Karpas-422 (cell line): ENCODE results near the gene ACO1. TPM values are rescaled to one million over a fixed set of nuclear protein-coding genes. Genes with fewer than 3 reads are reported as not detected.

Source experiments
- DNase-seq: peaks from one replicate; pipeline ENCODE4 v3.0.0-alpha.2; 2015
- H2AFZ ChIP-seq: fragments of 200-600 bp; sonication (generic); 2 replicates; pipeline ENCODE4 v1.6.1; 2014; ENCODE audit warnings: antibody characterized with exemption, low read length, mixed read lengths
- H3K27ac ChIP-seq: fragments of 200-600 bp; sonication (generic); 2 replicates; pipeline ENCODE4 v1.5.1; 2014; ENCODE audit warnings: mild to moderate bottlenecking, low read length, moderate library complexity
- H3K27me3 ChIP-seq: fragments of 200-600 bp; sonication (generic); 2 replicates; pipeline ENCODE4 v1.6.1; 2014; ENCODE audit warnings: low read length, mixed read lengths
- H3K36me3 ChIP-seq: fragments of 200-600 bp; sonication (generic); 2 replicates; pipeline ENCODE4 v1.6.1; 2014; ENCODE audit warnings: low read length, mixed read lengths; ENCODE audit not compliant: insufficient read depth
- H3K4me1 ChIP-seq: fragments of 200-600 bp; sonication (generic); 2 replicates; pipeline ENCODE4 v1.6.1; 2014; ENCODE audit warnings: mild to moderate bottlenecking, low read length, mixed read lengths
- H3K4me2 ChIP-seq: fragments of 200-600 bp; sonication (generic); 2 replicates; pipeline ENCODE4 v1.6.1; 2014; ENCODE audit warnings: low read length, low read depth, mild to moderate bottlenecking; ENCODE audit not compliant: poor library complexity, severe bottlenecking
- H3K4me3 ChIP-seq: fragments of 200-600 bp; sonication (generic); 2 replicates; pipeline ENCODE4 v1.5.1; 2014; ENCODE audit warnings: mild to moderate bottlenecking, antibody characterized with exemption, low read length, mixed read lengths
- H3K79me2 ChIP-seq: fragments of 200-600 bp; sonication (generic); 2 replicates; pipeline ENCODE4 v1.6.1; 2014; ENCODE audit warnings: mild to moderate bottlenecking, low read length, mixed read lengths
- H3K9ac ChIP-seq: fragments of 200-600 bp; sonication (generic); 2 replicates; pipeline ENCODE4 v1.6.0; 2014; ENCODE audit warnings: low read length
- H3K9me2 ChIP-seq: fragments of 200-600 bp; sonication (generic), shearing (Covaris generic); replicated peaks from 2 replicates; pipeline ENCODE4 v1.6.0; 2014; ENCODE audit warnings: mild to moderate bottlenecking, low read length, moderate library complexity; ENCODE audit not compliant: insufficient read depth
- H3K9me3 ChIP-seq: fragments of 300-700, 200-600 bp; sonication (generic); 2 replicates; pipeline ENCODE4 v1.6.1; 2014; ENCODE audit warnings: low read length, mixed read lengths
- H4K20me1 ChIP-seq: fragments of 200-600 bp; sonication (generic); 2 replicates; pipeline ENCODE4 v1.6.1; 2014; ENCODE audit warnings: mild to moderate bottlenecking, antibody characterized with exemption, low read length, low read depth; ENCODE audit not compliant: insufficient read depth
- total RNA-seq: library from RNA; depleted of rRNA; stranded (reverse); fragments of >200 nt; shearing (Covaris generic); gene quantifications from 2 replicates; pipeline ENCODE4 v1.2.3, GENCODE V29; 2014; ENCODE audit warnings: low replicate concordance; rRNA removed

Gene ACO1
- total RNA-seq, result 7.9 and 11.9 TPM in 2 replicates

DNA sequence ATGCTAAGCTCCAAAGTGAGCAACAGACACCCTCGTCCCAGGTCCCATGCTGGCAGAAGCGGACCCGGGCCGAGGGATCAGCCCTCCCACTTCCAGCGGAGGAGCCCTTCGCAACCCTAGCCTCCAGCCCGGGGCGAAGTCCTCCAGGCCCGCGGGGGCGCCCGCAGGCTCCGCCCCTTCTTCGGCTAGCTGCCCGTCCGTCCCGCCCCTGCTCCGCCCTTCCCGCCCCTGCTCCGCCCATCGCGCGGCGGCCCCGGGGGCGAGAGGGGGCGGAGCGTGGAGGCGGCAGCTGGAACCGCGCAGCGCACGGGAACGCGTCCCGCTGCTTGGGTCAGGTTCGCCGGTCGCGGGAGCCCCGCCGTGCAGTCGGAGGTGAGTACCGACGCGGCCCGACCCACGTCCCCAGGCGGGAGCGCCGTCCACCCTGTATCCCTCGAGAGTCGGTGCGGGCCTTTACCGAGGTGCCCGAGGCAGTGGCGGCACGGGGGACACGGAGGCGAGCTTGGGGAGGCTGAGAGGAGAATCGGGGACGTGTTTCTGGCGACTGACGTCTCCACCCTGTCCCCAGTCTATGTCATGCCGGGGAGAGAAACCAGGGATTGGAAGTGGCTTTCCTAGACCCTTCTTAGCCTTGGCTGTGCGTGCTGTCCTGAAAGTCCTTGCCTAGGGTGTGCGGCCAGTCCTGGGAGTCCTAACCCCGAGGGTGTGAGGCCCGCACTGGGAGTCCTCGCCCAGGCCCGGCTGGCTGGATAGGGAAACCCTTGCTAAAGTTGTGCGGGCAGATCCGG is at the start of gene ACO1:
Gene ACO1 (plus strand): TSS at position 280 of the 788 bp plus-strand sequence. CDS start 20,864 bp downstream, outside the sequence.
- Histone ChIP-seq H3K4me3 (peak within 1 kb of the TSS; percentile 97), H3K27ac (no peak within 1 kb of the TSS), H3K9me2 (no peaks in the 10 kb centered on the region), H3K79me2 (no peaks in the 10 kb centered on the region), H4K20me1 (no peaks in the 10 kb centered on the region; the same call in 1 of the 2 replicates), H3K36me3 (no peaks in the 10 kb centered on the region), H3K27me3 (no peaks in the 10 kb centered on the region; the same call in 1 of the 2 replicates), H3K4me1 (peaks cover 30% of the 10 kb centered on the region), H3K9ac (peak within 1 kb of the TSS; percentile 83), H3K9me3 (no peaks in the 10 kb centered on the region), H2AFZ (peak within 1 kb of the TSS; percentile 100), H3K4me2 (peak within 1 kb of the TSS; percentile 98)
- DNase-seq, result peak; percentile 92

DNA sequence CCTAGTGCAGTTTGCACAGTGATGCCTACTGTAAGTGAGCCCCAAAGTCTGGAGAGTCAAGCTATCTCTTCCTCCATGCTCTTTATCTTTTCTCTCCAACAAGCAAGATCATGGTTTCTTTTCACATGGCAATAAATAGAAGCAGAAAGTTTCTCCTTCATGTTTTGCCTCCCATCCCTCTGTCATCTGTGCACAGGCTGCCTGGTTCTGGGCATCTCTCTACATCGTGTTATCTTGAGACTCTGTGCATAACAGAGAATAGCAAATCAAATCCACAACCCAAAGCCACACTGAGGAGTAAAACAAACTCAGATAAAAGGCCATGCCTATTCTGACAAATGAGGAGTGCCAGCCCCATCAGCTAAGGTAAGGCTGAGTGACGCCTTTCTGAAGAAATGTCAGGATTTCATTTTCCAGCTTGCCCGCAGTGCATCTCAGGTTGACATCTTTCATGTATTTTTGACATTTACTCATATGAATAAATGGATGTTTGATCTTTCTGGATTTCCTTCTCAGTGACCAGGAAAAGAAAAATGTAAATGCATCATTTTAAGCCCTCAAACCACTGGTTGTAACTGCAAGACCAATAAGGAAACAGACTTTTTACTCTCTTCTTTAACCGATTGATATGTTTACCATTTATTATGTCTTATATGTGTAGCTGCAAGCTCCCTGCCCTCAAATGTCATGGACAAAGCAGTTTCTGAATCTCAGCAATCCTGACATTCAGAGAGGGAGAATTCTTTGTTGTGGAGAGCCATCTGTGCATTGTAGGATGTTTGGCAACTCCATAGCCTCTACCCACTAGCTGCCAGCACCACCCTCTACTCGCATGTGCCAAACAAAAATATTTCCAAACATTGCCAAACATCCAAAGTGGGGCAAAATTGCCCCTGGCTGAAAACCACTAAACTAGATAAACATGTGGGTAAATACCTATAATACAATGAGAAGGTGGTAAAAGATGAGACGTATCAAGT is 49.2 kb upstream of the ACO1 start:
- no peak overlapping the region for H3K4me2 ChIP-seq
- no peaks in the 10 kb centered on the region for H4K20me1 ChIP-seq
- no peaks in the 10 kb centered on the region for H3K36me3 ChIP-seq
- H3K9ac ChIP-seq, result no peak overlapping the region
- H3K79me2 ChIP-seq, result no peaks in the 10 kb centered on the region
- no peaks in the 10 kb centered on the region for H3K9me2 ChIP-seq
- no peak overlapping the region for H3K27ac ChIP-seq
- no peaks in the 10 kb centered on the region for H3K9me3 ChIP-seq
- H2AFZ ChIP-seq, result no peak overlapping the region
- no peaks in the 10 kb centered on the region for H3K27me3 ChIP-seq
- H3K4me3 ChIP-seq, result no peak overlapping the region
- no peak for DNase-seq
- peaks cover 4% of the 10 kb centered on the region; the same call in 1 of the 2 replicates for H3K4me1 ChIP-seq

DNA sequence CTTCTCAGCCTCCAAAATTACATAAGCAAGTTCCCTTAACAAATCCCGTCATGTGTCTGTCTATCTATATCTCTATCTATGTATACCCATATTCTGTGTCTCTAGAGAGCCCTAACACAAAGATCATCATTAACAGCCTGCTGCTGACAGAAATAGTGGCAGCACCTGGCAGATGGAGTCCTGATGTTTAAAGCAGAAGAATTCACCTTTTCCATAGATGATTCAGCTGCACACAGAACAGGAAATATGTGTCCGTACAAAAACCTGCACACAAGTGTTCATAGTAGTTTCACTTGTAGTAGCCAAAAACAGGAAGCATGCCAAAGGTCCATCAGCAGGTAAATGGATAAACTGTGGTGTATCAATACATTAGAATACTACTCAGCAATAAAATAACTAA is 45.0 kb upstream of the ACO1 start:
- H2AFZ ChIP-seq, result no peak overlapping the region
- H3K9me3 ChIP-seq, result no peaks in the 10 kb centered on the region
- no peaks in the 10 kb centered on the region for H3K9me2 ChIP-seq
- H3K27ac ChIP-seq, result no peak overlapping the region
- no peak overlapping the region for H3K9ac ChIP-seq
- no peak for DNase-seq
- no peaks in the 10 kb centered on the region for H3K27me3 ChIP-seq
- no peak overlapping the region for H3K4me3 ChIP-seq
- H3K36me3 ChIP-seq, result no peaks in the 10 kb centered on the region
- H4K20me1 ChIP-seq, result no peaks in the 10 kb centered on the region
- H3K79me2 ChIP-seq, result no peaks in the 10 kb centered on the region
- H3K4me2 ChIP-seq, result no peak overlapping the region
- peaks cover 4% of the 10 kb centered on the region; the same call in 1 of the 2 replicates for H3K4me1 ChIP-seq

DNA sequence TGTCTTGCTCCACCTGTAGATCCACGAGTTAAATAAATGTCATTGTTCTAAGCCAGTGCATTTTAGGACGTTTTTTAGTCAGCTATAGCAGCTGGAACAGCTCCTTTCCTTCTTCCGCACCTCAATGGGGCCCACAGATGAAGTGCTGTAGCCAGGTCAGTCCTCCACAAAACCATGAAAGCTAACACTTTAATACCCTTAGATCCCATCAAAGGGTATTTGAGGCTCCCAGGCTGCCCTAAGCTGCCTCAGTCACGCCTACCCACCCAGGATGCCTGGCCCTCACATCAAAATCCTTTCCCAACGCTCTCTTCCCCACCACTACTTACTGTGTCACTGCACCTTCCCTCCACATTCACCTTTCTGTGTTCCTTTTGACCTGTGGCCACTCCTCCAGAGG is 44.1 kb upstream of the ACO1 start:
- Histone ChIP-seq H3K36me3 (no peaks in the 10 kb centered on the region), H3K9ac (no peak overlapping the region), H3K9me3 (no peaks in the 10 kb centered on the region), H4K20me1 (no peaks in the 10 kb centered on the region), H3K4me1 (peaks cover 4% of the 10 kb centered on the region; the same call in 1 of the 2 replicates), H2AFZ (no peak overlapping the region), H3K27ac (no peak overlapping the region), H3K79me2 (no peaks in the 10 kb centered on the region), H3K27me3 (no peaks in the 10 kb centered on the region), H3K4me3 (no peak overlapping the region), H3K9me2 (no peaks in the 10 kb centered on the region), H3K4me2 (no peak overlapping the region)
- DNase-seq, result no peak

DNA sequence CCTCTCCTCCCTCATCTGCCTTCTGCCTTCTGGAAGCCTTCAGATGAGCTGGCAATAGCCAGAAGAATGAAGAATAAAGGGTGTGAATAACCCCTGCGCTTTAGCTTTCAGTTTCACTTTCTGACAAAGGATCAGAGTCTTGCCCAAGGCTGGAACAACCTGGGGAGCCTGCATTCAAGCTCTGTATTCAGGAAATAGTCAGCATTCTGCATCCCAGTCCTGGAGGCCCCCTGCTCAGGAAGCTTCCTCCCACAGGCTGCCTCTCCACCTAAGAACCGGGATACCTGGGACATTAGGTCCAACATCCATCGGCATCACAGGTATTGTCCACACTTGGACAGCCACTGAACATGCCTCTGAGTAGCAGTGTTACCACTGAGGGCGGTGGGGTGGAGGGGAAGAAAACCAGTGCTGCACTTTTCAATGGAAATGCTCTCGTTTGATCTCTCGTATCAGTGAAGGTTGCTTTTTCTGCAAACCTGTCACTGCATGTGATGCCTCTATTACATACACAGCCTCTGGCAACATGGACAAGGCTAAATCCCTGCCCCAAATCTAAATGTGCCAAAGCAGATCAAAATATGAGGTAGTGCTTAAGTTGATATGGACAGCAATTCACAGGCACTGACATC is 39.8 kb upstream of the ACO1 start:
- H3K9me3 ChIP-seq, result no peaks in the 10 kb centered on the region
- no peak overlapping the region for H3K27ac ChIP-seq
- H3K4me1 ChIP-seq, result no peaks in the 10 kb centered on the region
- H3K4me3 ChIP-seq, result no peak overlapping the region
- no peaks in the 10 kb centered on the region for H3K79me2 ChIP-seq
- H4K20me1 ChIP-seq, result no peaks in the 10 kb centered on the region
- no peak overlapping the region for H3K9ac ChIP-seq
- H2AFZ ChIP-seq, result no peak overlapping the region
- H3K36me3 ChIP-seq, result no peaks in the 10 kb centered on the region
- H3K9me2 ChIP-seq, result no peaks in the 10 kb centered on the region
- H3K4me2 ChIP-seq, result no peak overlapping the region
- 0 out of 2 replicates have a peak, but pooled peaks cover 2% of the 10 kb centered on the region for H3K27me3 ChIP-seq
- DNase-seq, result no peak

DNA sequence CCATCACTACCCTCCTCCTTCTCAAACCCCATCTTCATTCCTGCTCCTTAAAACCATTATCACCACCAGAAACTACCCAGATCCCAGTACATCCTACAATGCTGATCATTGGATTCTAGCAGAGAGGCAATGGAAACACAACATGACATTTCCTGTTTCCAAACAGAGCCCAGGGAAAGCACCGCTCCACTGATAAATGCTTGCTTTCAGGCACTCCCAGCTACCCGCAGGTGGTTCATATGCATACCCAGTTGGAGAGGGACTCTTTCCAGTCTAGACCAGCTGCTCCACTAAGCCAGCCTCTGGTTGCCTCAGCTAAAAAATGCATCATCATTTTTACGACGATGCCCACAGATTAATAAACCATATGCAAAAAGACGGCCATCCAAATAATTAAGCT is 39.2 kb upstream of the ACO1 start:
- no peaks in the 10 kb centered on the region for H3K9me3 ChIP-seq
- no peaks in the 10 kb centered on the region for H3K79me2 ChIP-seq
- no peaks in the 10 kb centered on the region for H3K4me1 ChIP-seq
- no peak for DNase-seq
- H3K9ac ChIP-seq, result no peak overlapping the region
- H2AFZ ChIP-seq, result no peak overlapping the region
- H3K4me2 ChIP-seq, result no peak overlapping the region
- H3K27ac ChIP-seq, result no peak overlapping the region
- 0 out of 2 replicates have a peak, but pooled peaks cover 3% of the 10 kb centered on the region for H3K27me3 ChIP-seq
- H3K9me2 ChIP-seq, result no peaks in the 10 kb centered on the region
- H3K4me3 ChIP-seq, result no peak overlapping the region
- no peaks in the 10 kb centered on the region for H4K20me1 ChIP-seq
- H3K36me3 ChIP-seq, result no peaks in the 10 kb centered on the region

DNA sequence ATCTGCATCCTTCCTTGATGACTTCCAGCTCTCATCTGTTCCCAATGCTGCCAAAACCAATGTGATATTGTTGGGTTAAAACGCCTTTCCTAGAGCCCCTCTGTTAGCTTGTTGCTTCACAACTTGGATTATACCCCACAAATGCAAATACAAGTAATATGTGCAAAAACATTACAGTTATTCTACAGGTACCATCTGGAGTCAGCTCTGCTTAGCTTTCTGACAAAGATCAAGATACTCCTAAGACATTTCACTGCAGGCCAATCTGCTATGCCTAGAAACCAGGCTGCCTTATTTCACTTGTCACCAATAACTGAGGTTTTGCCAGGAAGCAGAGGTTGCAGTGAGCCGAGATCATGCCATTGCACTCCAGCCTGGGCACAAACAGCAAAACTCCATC is 36.9 kb upstream of the ACO1 start:
- Histone ChIP-seq H3K79me2 (no peaks in the 10 kb centered on the region), H3K4me3 (no peak overlapping the region), H4K20me1 (no peaks in the 10 kb centered on the region), H3K36me3 (no peaks in the 10 kb centered on the region), H3K4me2 (no peak overlapping the region), H3K4me1 (no peaks in the 10 kb centered on the region), H3K27me3 (0 out of 2 replicates have a peak, but pooled peaks cover 3% of the 10 kb centered on the region), H3K9me3 (no peaks in the 10 kb centered on the region), H3K27ac (no peak overlapping the region), H3K9ac (no peak overlapping the region), H3K9me2 (no peaks in the 10 kb centered on the region), H2AFZ (no peak overlapping the region)
- no peak for DNase-seq
